ENCODE measurements around the gene RASAL2. TPM values are rescaled to one million over a fixed set of nuclear protein-coding genes. Genes with fewer than 3 reads are reported as not detected.

The RASAL2 gene
- total and polyA plus RNA-seq, 2 of the 13 experiments (the other 11 are each of a cell fraction or from before 2014, with no cell fraction given), result 5.4 to 5.9 TPM

- 90% methylated on average over 10 of the region's 10 CpGs for WGBS (ENCODE audit: low lambda C conversion rate)
- Histone ChIP-seq H3K4me3 (replicated peaks in 1 of 3; ENCODE audit: insufficient read depth in 1 of 3, low read depth in 2 of 3, low read length in 3 of 3) (no peak overlapping the region), H3K36me3 (replicated peaks in 1 of 2; ENCODE audit: control insufficient read depth in 1 of 2, insufficient read depth in 2 of 2, low read length in 2 of 2) (no peaks in the 10 kb centered on the region), H3K4me1 (ENCODE audit: insufficient read depth, low read length) (peaks cover 18% of the 10 kb centered on the region), H3K27ac (ENCODE audit: extremely low read length, insufficient read depth, low read length) (no peak overlapping the region), H3K27me3 (ENCODE audit: control insufficient read depth in 1 of 2, insufficient read depth in 2 of 2, low read length in 2 of 2) (no peaks in the 10 kb centered on the region), H4K20me1 (ENCODE audit: insufficient read depth, low read length) (no peaks in the 10 kb centered on the region), H3K9me3 (ENCODE audit: low read length) (no peaks in the 10 kb centered on the region), H3K4me2 (ENCODE audit: low read depth, low read length) (no peak overlapping the region), H3K9ac (ENCODE audit: insufficient read depth, low read depth, low read length) (no peak overlapping the region), H2AFZ (ENCODE audit: low read length) (no peak overlapping the region), H3K79me2 (ENCODE audit: insufficient read depth, low read length) (no peaks in the 10 kb centered on the region)
- BruUV-seq (replicated peaks), result no TSS peak
- ATAC-seq, result no peak
- POLR2A ChIA-PET, result no interaction called here
- CTCF ChIA-PET (ENCODE audit: low intra/inter-chr PET ratio, low total read pairs), result no interaction called here
- no peak for FAIRE-seq
- intact Hi-C loops (cut with micrococcal nuclease; ENCODE audit: unreplicated experiment) (no loop called here), in situ Hi-C loops (cut with HindIII; ENCODE audit: extremely low pct_ligation_motif_present, low pct_unique_long_range_greater_than_20kb) (no loop called here)
- no peak for DNase-seq (ENCODE audit: low spot score)
- TF ChIP-seq ATF5 (CRISPR knock-in tag; IDR thresholded peaks at IDR 0.05; ENCODE audit: low read depth) (no peak), ZFP90 (CRISPR knock-in tag; IDR thresholded peaks at IDR 0.05; ENCODE audit: borderline replicate concordance) (no peak), IRX3 (CRISPR knock-in tag; IDR thresholded peaks at IDR 0.05; ENCODE audit: borderline replicate concordance, low read depth) (no peak), ZBTB7A (CRISPR knock-in tag; IDR thresholded peaks at IDR 0.05) (no peak)
These were observed 247.5 kb downstream of the RASAL2 start for GRCh38 chr1:178341261-178341956.

GRCh38 chr1:178342745-178343144 lies 248.8 kb downstream of the RASAL2 start:
- intact Hi-C loops (cut with micrococcal nuclease; ENCODE audit: unreplicated experiment) (no loop called here), in situ Hi-C loops (cut with HindIII; ENCODE audit: extremely low pct_ligation_motif_present, low pct_unique_long_range_greater_than_20kb) (no loop called here)
- Histone ChIP-seq H2AFZ (ENCODE audit: low read length) (no peak overlapping the region), H3K27ac (ENCODE audit: extremely low read length, insufficient read depth, low read length) (no peak overlapping the region), H3K9ac (ENCODE audit: insufficient read depth, low read depth, low read length) (no peak overlapping the region), H3K36me3 (replicated peaks in 1 of 2; ENCODE audit: control insufficient read depth in 1 of 2, insufficient read depth in 2 of 2, low read length in 2 of 2) (no peaks in the 10 kb centered on the region), H3K4me1 (ENCODE audit: insufficient read depth, low read length) (peaks cover 18% of the 10 kb centered on the region), H3K79me2 (ENCODE audit: insufficient read depth, low read length) (no peaks in the 10 kb centered on the region), H3K4me3 (replicated peaks in 1 of 3; ENCODE audit: insufficient read depth in 1 of 3, low read depth in 2 of 3, low read length in 3 of 3) (no peak overlapping the region), H3K4me2 (ENCODE audit: low read depth, low read length) (no peak overlapping the region), H4K20me1 (ENCODE audit: insufficient read depth, low read length) (no peaks in the 10 kb centered on the region), H3K9me3 (ENCODE audit: low read length) (no peaks in the 10 kb centered on the region), H3K27me3 (ENCODE audit: control insufficient read depth in 1 of 2, insufficient read depth in 2 of 2, low read length in 2 of 2) (no peaks in the 10 kb centered on the region)
- no TSS peak for BruUV-seq (replicated peaks)
- DNase-seq (ENCODE audit: low spot score) (no peak), ATAC-seq (no peak), FAIRE-seq (no peak)
- POLR2A ChIA-PET, result interaction anchor here (0.5 kb wide), 1 partner anchor 295 kb away, joined by 3 read pairs; no protein-coding TSS in a partner anchor
- CTCF ChIA-PET (ENCODE audit: low intra/inter-chr PET ratio, low total read pairs), result no interaction called here
- TF ChIP-seq TARDBP (CRISPR knock-in tag; IDR thresholded peaks at IDR 0.05) (no peak), ZNF720 (CRISPR knock-in tag; IDR thresholded peaks at IDR 0.05) (no peak)
- WGBS (ENCODE audit: low lambda C conversion rate), result 97% methylated on average over 2 of the region's 2 CpGs

Data from HepG2 (cell line).